ENCODE data around the gene ACAP3.

DNA sequence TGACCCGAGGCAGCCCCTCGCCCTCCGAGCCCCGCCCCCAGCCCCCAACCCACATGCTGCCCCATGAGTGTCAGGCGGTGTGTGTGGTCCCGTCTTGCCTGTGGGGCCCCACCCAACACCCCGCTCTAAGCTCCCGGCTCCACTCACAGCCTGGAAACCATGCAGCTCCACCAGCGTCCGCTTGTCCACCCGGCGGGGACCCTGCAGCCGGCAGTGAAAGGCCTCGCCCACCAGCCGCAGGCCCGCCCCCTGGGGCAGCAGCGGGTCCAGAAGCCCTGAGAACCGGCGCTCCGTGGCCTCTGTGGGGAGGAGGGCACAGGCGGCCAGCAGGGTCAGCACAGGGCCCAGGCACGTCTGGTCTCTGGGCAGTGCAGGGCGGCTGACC lies 63.9 kb downstream of the ACAP3 start:
- TF ChIP-seq, protein P1, sequence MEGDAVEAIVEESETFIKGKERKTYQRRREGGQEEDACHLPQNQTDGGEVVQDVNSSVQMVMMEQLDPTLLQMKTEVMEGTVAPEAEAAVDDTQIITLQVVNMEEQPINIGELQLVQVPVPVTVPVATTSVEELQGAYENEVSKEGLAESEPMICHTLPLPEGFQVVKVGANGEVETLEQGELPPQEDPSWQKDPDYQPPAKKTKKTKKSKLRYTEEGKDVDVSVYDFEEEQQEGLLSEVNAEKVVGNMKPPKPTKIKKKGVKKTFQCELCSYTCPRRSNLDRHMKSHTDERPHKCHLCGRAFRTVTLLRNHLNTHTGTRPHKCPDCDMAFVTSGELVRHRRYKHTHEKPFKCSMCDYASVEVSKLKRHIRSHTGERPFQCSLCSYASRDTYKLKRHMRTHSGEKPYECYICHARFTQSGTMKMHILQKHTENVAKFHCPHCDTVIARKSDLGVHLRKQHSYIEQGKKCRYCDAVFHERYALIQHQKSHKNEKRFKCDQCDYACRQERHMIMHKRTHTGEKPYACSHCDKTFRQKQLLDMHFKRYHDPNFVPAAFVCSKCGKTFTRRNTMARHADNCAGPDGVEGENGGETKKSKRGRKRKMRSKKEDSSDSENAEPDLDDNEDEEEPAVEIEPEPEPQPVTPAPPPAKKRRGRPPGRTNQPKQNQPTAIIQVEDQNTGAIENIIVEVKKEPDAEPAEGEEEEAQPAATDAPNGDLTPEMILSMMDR (conservative IDR thresholded peaks at IDR 0.05; ENCODE audit: low read length): no peak
- TF ChIP-seq EZH2phosphoT487 (IDR thresholded peaks at IDR 0.05; ENCODE audit: borderline replicate concordance): no peak

Data from Loucy (cell line).